ENCODE data around the gene ZNF487. TPM values are rescaled to one million over a fixed set of nuclear protein-coding genes. Genes with fewer than 3 reads are reported as not detected.

Gene ZNF487
- total RNA-seq, 2 experiments from 2014 or later, result 3.5 to 6.5 TPM

- Histone ChIP-seq H3K4me3 (ENCODE audit: low read depth, low read length, poor library complexity, severe bottlenecking) (peak overlapping the region; percentile 92), H3K9me3 (ENCODE audit: low read length) (no peaks in the 10 kb centered on the region), H2AFZ (ENCODE audit: low read length) (no peak overlapping the region), H3K79me2 (ENCODE audit: insufficient read depth, low read depth, low read length) (peaks cover 96% of the 10 kb centered on the region), H4K20me1 (ENCODE audit: insufficient read depth, low read length) (peaks cover 49% of the 10 kb centered on the region), H3K4me2 (ENCODE audit: low read length) (peak overlapping the region; percentile 91), H3K27ac (ENCODE audit: low read depth, low read length, poor library complexity, severe bottlenecking) (peak overlapping the region; percentile 82), H3K36me3 (ENCODE audit: insufficient read depth, low read length) (peaks cover 92% of the 10 kb centered on the region), H3K4me1 (ENCODE audit: insufficient read depth, low read length, poor library complexity, severe bottlenecking) (peaks cover 69% of the 10 kb centered on the region), H3K9me2 (ENCODE audit: insufficient read depth, low read length) (no peaks in the 10 kb centered on the region)
- ChIA-PET CTCF (ENCODE audit: unreplicated experiment) (no interaction called here), POLR2A (interaction anchor here (0.6 to 1.7 kb wide), 5 partner anchors 10 to 965 kb away, joined by 3 to 7 read pairs (median 5); no protein-coding TSS in a partner anchor)
- intact Hi-C loops (cut with micrococcal nuclease; ENCODE audit: unreplicated experiment), result no loop called here
- TF ChIP-seq EZH2phosphoT487 (IDR thresholded peaks at IDR 0.05; ENCODE audit: borderline replicate concordance, low read depth, low read length), result no peak
- TF ChIP-seq CTCF (conservative IDR thresholded peaks at IDR 0.05; ENCODE audit: low read length), result no peak
- DNase-seq (ENCODE audit: low spot score), result no peak
- no TSS peak for BruUV-seq (replicated peaks)
These were observed 32.8 kb upstream of the ZNF487 start for GRCh38 chr10:43403911-43404703.

- H3K4me2 ChIP-seq (ENCODE audit: low read length), result peak overlapping the region; percentile 91
- H3K9me3 ChIP-seq (ENCODE audit: low read length), result no peaks in the 10 kb centered on the region
- no peak for DNase-seq (ENCODE audit: low spot score)
- no peak overlapping the region for H2AFZ ChIP-seq (ENCODE audit: low read length)
- POLR2A ChIA-PET, result interaction anchor here (0.6 to 0.7 kb wide), 3 partner anchors 17 to 964 kb away, joined by 3 to 5 read pairs (median 4); no protein-coding TSS in a partner anchor
- CTCF ChIA-PET (ENCODE audit: unreplicated experiment), result no interaction called here
- H3K9me2 ChIP-seq (ENCODE audit: insufficient read depth, low read length), result no peaks in the 10 kb centered on the region
- TSS peak; percentile 18 for BruUV-seq (replicated peaks)
- TF ChIP-seq EZH2phosphoT487 (IDR thresholded peaks at IDR 0.05; ENCODE audit: borderline replicate concordance, low read depth, low read length), result no peak
- TF ChIP-seq CTCF (conservative IDR thresholded peaks at IDR 0.05; ENCODE audit: low read length), result no peak
- H3K27ac ChIP-seq (ENCODE audit: low read depth, low read length, poor library complexity, severe bottlenecking), result peak overlapping the region; percentile 82
- peak overlapping the region; percentile 92 for H3K4me3 ChIP-seq (ENCODE audit: low read depth, low read length, poor library complexity, severe bottlenecking)
- H3K4me1 ChIP-seq (ENCODE audit: insufficient read depth, low read length, poor library complexity, severe bottlenecking), result peaks cover 67% of the 10 kb centered on the region
- H4K20me1 ChIP-seq (ENCODE audit: insufficient read depth, low read length), result peaks cover 45% of the 10 kb centered on the region
- H3K36me3 ChIP-seq (ENCODE audit: insufficient read depth, low read length), result peaks cover 86% of the 10 kb centered on the region
- peaks cover 94% of the 10 kb centered on the region for H3K79me2 ChIP-seq (ENCODE audit: insufficient read depth, low read depth, low read length)
- intact Hi-C loops (cut with micrococcal nuclease; ENCODE audit: unreplicated experiment), result no loop called here
These were observed 32.2 kb upstream of the ZNF487 start for GRCh38 chr10:43404704-43405084.

GRCh38 chr10:43407148-43407575 lies 29.7 kb upstream of the ZNF487 start:
- peaks cover 51% of the 10 kb centered on the region for H3K4me1 ChIP-seq (ENCODE audit: insufficient read depth, low read length, poor library complexity, severe bottlenecking)
- CTCF ChIA-PET (ENCODE audit: unreplicated experiment), result interaction anchor here (0.6 kb wide), 1 partner anchor 50 kb away, joined by 3 read pairs; no protein-coding TSS in a partner anchor
- H3K79me2 ChIP-seq (ENCODE audit: insufficient read depth, low read depth, low read length), result peaks cover 78% of the 10 kb centered on the region
- peak overlapping the region; percentile 91 for H3K4me2 ChIP-seq (ENCODE audit: low read length)
- no peaks in the 10 kb centered on the region for H3K9me2 ChIP-seq (ENCODE audit: insufficient read depth, low read length)
- H3K27ac ChIP-seq (ENCODE audit: low read depth, low read length, poor library complexity, severe bottlenecking), result peak overlapping the region; percentile 82
- intact Hi-C loops (cut with micrococcal nuclease; ENCODE audit: unreplicated experiment), result loop anchor here (1.0 kb wide), 1 partner anchor 10 kb away; no protein-coding TSS in a partner anchor
- H3K9me3 ChIP-seq (ENCODE audit: low read length), result no peaks in the 10 kb centered on the region
- DNase-seq (ENCODE audit: low spot score), result peak; percentile 73
- no TSS peak for BruUV-seq (replicated peaks)
- POLR2A ChIA-PET, result interaction anchor here (0.6 to 1.4 kb wide), 8 partner anchors 9 to 273 kb away, joined by 3 to 13 read pairs (median 4); no protein-coding TSS in a partner anchor
- peaks cover 25% of the 10 kb centered on the region for H4K20me1 ChIP-seq (ENCODE audit: insufficient read depth, low read length)
- no peak overlapping the region for H2AFZ ChIP-seq (ENCODE audit: low read length)
- H3K36me3 ChIP-seq (ENCODE audit: insufficient read depth, low read length), result peaks cover 61% of the 10 kb centered on the region
- TF ChIP-seq EZH2phosphoT487 (IDR thresholded peaks at IDR 0.05; ENCODE audit: borderline replicate concordance, low read depth, low read length), result no peak
- no peak for TF ChIP-seq CTCF (conservative IDR thresholded peaks at IDR 0.05; ENCODE audit: low read length)
- H3K4me3 ChIP-seq (ENCODE audit: low read depth, low read length, poor library complexity, severe bottlenecking), result peak overlapping the region; percentile 92
